Thyroid gland (tissue), 4 donors: ENCODE measurements around the gene UBE2D2.

Experiments
- CTCF ChIP-seq, 6 experiments: fragments of 200-600 bp in 3 of 6; fragments of 450-650 bp in 3 of 6; sonication (generic) in 3 of 6; IDR thresholded peaks; one replicate each; pipeline ENCODE4 v1.5.1; 2016 to 2019; ENCODE audit warnings: antibody characterized with exemption in 6 of 6, mild to moderate bottlenecking in 2 of 6, inconsistent platforms in 1 of 6, moderate library complexity in 1 of 6
- POLR2A ChIP-seq, 2 donors: fragments of 450-650 bp; IDR thresholded peaks; one replicate each; pipeline ENCODE4 v1.6.1; 2017; ENCODE audit warnings: antibody characterized with exemption in 2 of 2, mild to moderate bottlenecking in 2 of 2, moderate library complexity in 1 of 2

- TF ChIP-seq POLR2A (IDR thresholded peaks at IDR 0.05) (no peak), CTCF (IDR thresholded peaks at IDR 0.05) (peak in 1 of 6 experiments; percentile 15)
Observed at GRCh38 chr5:139543423-139543991, 17.6 kb upstream of the UBE2D2 start.
